GM21717 (cell line): ENCODE data around the gene TSPAN17.

ENCODE experiments used
- ATAC-seq: cut with Tn5 transposase; IDR thresholded peaks from one replicate; pipeline ENCODE4 v1.9.1; 2021; ENCODE audit warnings: mild to moderate bottlenecking, moderate library complexity; ENCODE audit not compliant: unreplicated experiment

TSPAN17 gene

GRCh38 chr5:176620333-176620981, 26.8 kb upstream of the TSPAN17 start:
- ATAC-seq, result no peak

GRCh38 chr5:176621661-176622079, 25.6 kb upstream of the TSPAN17 start:
- no peak for ATAC-seq

GRCh38 chr5:176624142-176624541, 23.1 kb upstream of the TSPAN17 start:
- no peak for ATAC-seq

- ATAC-seq, result no peak
Measured at GRCh38 chr5:176624938-176625337, 22.3 kb upstream of the TSPAN17 start.

- no peak for ATAC-seq
Measured at GRCh38 chr5:176625512-176625911, 21.8 kb upstream of the TSPAN17 start.

- ATAC-seq, result no peak
Measured at GRCh38 chr5:176625966-176626875, 21.1 kb upstream of the TSPAN17 start.

- ATAC-seq, result no peak
Measured at GRCh38 chr5:176626876-176627236, 20.4 kb upstream of the TSPAN17 start.

- no peak for ATAC-seq
Measured at GRCh38 chr5:176627582-176627981, 19.7 kb upstream of the TSPAN17 start.

GRCh38 chr5:176628406-176629228, 18.7 kb upstream of the TSPAN17 start:
- no peak for ATAC-seq

GRCh38 chr5:176629317-176629852, 17.9 kb upstream of the TSPAN17 start:
- ATAC-seq, result no peak

GRCh38 chr5:176629853-176630680, 17.2 kb upstream of the TSPAN17 start, which contains the start of the genes EIF4E1B and SNCB:
TSS of gene EIF4E1B (plus strand) at chr5:176630675. CDS start at chr5:176642788, 12,113 bp downstream.
TSS of gene SNCB (minus strand) at chr5:176630534. CDS start at chr5:176629654, 880 bp downstream.
- no peak for ATAC-seq

GRCh38 chr5:176630681-176631222, 16.5 kb upstream of the TSPAN17 start:
- no peak for ATAC-seq

- no peak for ATAC-seq
Measured at GRCh38 chr5:176631383-176632200, 15.7 kb upstream of the TSPAN17 start.

- no peak for ATAC-seq
Measured at GRCh38 chr5:176632745-176633144, 14.5 kb upstream of the TSPAN17 start.

- ATAC-seq, result no peak
Measured at GRCh38 chr5:176633598-176633997, 13.7 kb upstream of the TSPAN17 start.

- ATAC-seq, result no peak
Measured at GRCh38 chr5:176636426-176636825, 10.9 kb upstream of the TSPAN17 start.

- no peak for ATAC-seq
Measured at GRCh38 chr5:176637556-176637955, 9.7 kb upstream of the TSPAN17 start.

- no peak for ATAC-seq
Measured at GRCh38 chr5:176638437-176638836, 8.8 kb upstream of the TSPAN17 start.

- no peak for ATAC-seq
Measured at GRCh38 chr5:176639208-176639607, 8.1 kb upstream of the TSPAN17 start.
